Fibroblast of the aortic adventitia (primary cell): ENCODE data around the gene C5AR1. TPM values are rescaled to one million over a fixed set of nuclear protein-coding genes. Genes with fewer than 3 reads are reported as not detected.

Source experiments
- DNase-seq: peaks from one replicate; pipeline ENCODE4 v3.0.0-alpha.2; 2010; ENCODE audit warnings: low read depth
- H3K4me3 ChIP-seq: 2 replicates; pipeline ENCODE4 v1.5.1; 2011; ENCODE audit warnings: low read depth, mild to moderate bottlenecking, control low read depth, low read length, moderate library complexity
- CTCF ChIP-seq: IDR thresholded peaks from 2 replicates; pipeline ENCODE4 v1.5.1; 2011; ENCODE audit warnings: mild to moderate bottlenecking, low read length, control low read depth, inconsistent platforms; ENCODE audit not compliant: insufficient read depth
- total RNA-seq: library from RNA; depleted of rRNA; stranded (reverse); fragments of >200 nt; gene quantifications from 2 replicates; pipeline ENCODE4 v1.2.3, GENCODE V29; 2012; ENCODE audit warnings: low replicate concordance

Gene C5AR1
- total RNA-seq, 1 donor = 0.09 TPM

GRCh38 chr19:47319923-47320871 is 10.5 kb downstream of the C5AR1 start:
- DNase-seq = no peak
- TF ChIP-seq CTCF = no peak
- no peak overlapping the region for H3K4me3 ChIP-seq

DNA sequence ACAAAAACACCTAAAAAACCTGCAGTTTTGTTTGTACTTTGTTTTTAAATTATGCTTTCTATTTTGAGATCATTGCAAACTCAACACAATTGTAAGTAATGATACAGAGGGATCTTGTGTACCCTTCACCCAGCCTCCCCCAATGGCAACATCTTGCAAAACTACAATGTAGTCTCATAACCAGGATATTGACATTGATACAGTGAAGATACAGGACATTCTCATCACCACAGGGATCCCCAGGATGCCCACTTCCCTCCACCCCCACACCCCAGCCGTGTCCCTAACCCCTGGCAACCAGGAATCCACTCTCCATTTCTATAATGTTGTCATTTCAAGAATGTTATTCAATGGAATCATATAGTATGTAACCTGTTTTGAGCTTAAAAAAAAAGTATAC is 12.0 kb downstream of the C5AR1 start:
- no peak overlapping the region for H3K4me3 ChIP-seq
- TF ChIP-seq CTCF = no peak
- DNase-seq = no peak

- H3K4me3 ChIP-seq = no peak overlapping the region
- no peak for TF ChIP-seq CTCF
- DNase-seq = no peak
Measured at GRCh38 chr19:47322058-47322457, 12.4 kb downstream of the C5AR1 start.

- no peak for DNase-seq
Measured at GRCh38 chr19:47323409-47323808, 13.7 kb downstream of the C5AR1 start.

DNA sequence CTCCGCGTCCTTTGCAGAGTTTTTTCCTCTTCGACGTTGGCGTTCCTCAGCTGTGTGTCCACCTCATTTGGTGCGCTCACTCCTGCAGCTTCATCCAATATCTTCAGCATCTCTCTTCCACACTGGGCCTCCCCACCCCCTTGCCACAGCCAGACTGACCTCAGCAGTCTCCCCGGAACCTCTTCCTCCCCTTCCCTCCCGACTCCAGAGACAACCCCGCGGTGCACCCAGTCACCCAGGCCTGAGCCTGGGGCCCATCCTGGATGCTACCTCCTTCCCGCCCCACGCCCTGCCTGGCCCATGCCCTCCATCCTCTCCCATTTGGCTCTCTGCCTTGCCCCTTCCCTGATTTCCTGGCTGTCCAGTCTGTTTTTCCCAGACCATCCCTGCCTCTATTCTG is 14.2 kb downstream of the C5AR1 start:
- no peak for TF ChIP-seq CTCF
- no peak for DNase-seq
- H3K4me3 ChIP-seq = no peak overlapping the region

More at GRCh38 chr19:47323409-47323808, 13.7 kb downstream of the C5AR1 start:
- no peak overlapping the region for H3K4me3 ChIP-seq
- no peak for TF ChIP-seq CTCF

GRCh38 chr19:47324502-47324901 is 14.8 kb downstream of the C5AR1 start:
- DNase-seq = no peak
- no peak for TF ChIP-seq CTCF
- no peak overlapping the region for H3K4me3 ChIP-seq
